H1 (cell line): ENCODE measurements around the gene PDS5A. TPM values are rescaled to one million over a fixed set of nuclear protein-coding genes. Genes with fewer than 3 reads are reported as not detected.

ENCODE experiments used
- CHD7 ChIP-seq: fragments of 300-600 bp; sonication (generic); IDR thresholded peaks from 2 replicates; pipeline ENCODE4 v1.7.1; 2012; ENCODE audit warnings: low read length, moderate library complexity, mild to moderate bottlenecking, inconsistent platforms; ENCODE audit not compliant: insufficient replicate concordance
- EP300 ChIP-seq, 2 experiments: IDR thresholded peaks; 1 replicate in 1 of 2; 2 replicates in 1 of 2; pipeline ENCODE4 v1.6.1; 2011 to 2012; ENCODE audit warnings: low read depth in 2 of 2, low read length in 2 of 2, mild to moderate bottlenecking in 2 of 2, borderline replicate concordance in 1 of 2, inconsistent platforms in 1 of 2, moderate library complexity in 1 of 2
- HDAC2 ChIP-seq, 2 experiments: fragments of 300-600 bp in 1 of 2; sonication (generic) in 1 of 2; IDR thresholded peaks; 2 replicates each; pipeline ENCODE4 v1.6.1; 2011 to 2012; ENCODE audit warnings: low read depth in 2 of 2, low read length in 2 of 2, mild to moderate bottlenecking in 2 of 2, moderate library complexity in 2 of 2, borderline replicate concordance in 1 of 2, inconsistent platforms in 1 of 2
- RNF2 ChIP-seq: fragments of 200-900, 300-1000 bp; sonication (generic); IDR thresholded peaks from 2 replicates; pipeline ENCODE4 v1.7.1; 2016; ENCODE audit warnings: borderline replicate concordance, low read depth, mild to moderate bottlenecking, antibody characterized with exemption, low read length; ENCODE audit not compliant: poor library complexity, severe bottlenecking; ENCODE audit errors: missing control alignments
- polyA plus RNA-seq, 7 experiments: library from polyadenylated mRNA; depleted of rRNA in 3 of 7; stranded (reverse) in 5 of 7; unstranded in 2 of 7; fragments of >200 nt in 5 of 7; fragments of 200-250 nt in 2 of 7; gene quantifications; 1 replicate in 5 of 7; 2 replicates in 1 of 7; 4 replicates in 1 of 7; pipeline versions ENCODE4 v1.2.1 to v1.2.3, GENCODE V29; 2011 to 2013; ENCODE audit warnings: missing spikeins in 2 of 7, mixed read lengths in 2 of 7
- total RNA-seq: library from RNA; stranded (reverse); fragmentation: NEBNext Ultra II Directional; extraction: Animal tissue kit (Norgen Biotek cat#: 25700); gene quantifications from 2 replicates; pipeline ENCODE4 v1.2.1, GENCODE V29; 2021

Gene PDS5A
- total and polyA plus RNA-seq, 2 of the 8 experiments (the other 6 are each of a cell fraction or from before 2014, with no cell fraction given) = 15.5 to 76.6 TPM

GRCh38 chr4:39963656-39964055 lies 14.1 kb downstream of the PDS5A start (continued):
- TF ChIP-seq CHD7 = no peak
- no peak for TF ChIP-seq HDAC2 (IDR thresholded peaks at IDR 0.05; ENCODE audit: borderline replicate concordance in 1 of 2, low read depth in 2 of 2, low read length in 2 of 2)
- TF ChIP-seq RNF2 = no peak
- no peak for TF ChIP-seq EP300 (IDR thresholded peaks at IDR 0.05; ENCODE audit: borderline replicate concordance in 1 of 2, low read depth in 2 of 2, low read length in 2 of 2)
